Measurements from ENCODE around the gene CAPN11. TPM values are rescaled to one million over a fixed set of nuclear protein-coding genes. Genes with fewer than 3 reads are reported as not detected.

Gene CAPN11
- total RNA-seq, 2 experiments from 2014 or later: 2.5 to 3.0 TPM

GRCh38 chr6:44233567-44234100, 75.0 kb downstream of the CAPN11 start:
- H3K4me1 Mint-ChIP-seq: peaks cover 30% of the 10 kb centered on the region
- H3K27ac Mint-ChIP-seq: peak overlapping the region; percentile 76
- peaks cover 14% of the 10 kb centered on the region for H3K36me3 Mint-ChIP-seq (ENCODE audit: low read depth)
- DNase-seq: no peak
- POLR2A ChIA-PET: no interaction called here
- no peaks in the 10 kb centered on the region for H3K27me3 Mint-ChIP-seq
- CTCF ChIA-PET: interaction anchor here (0.5 to 3.6 kb wide), 6 partner anchors 9 to 76 kb away, joined by 3 to 14 read pairs (median 7); partner anchors contain the start of gene SLC29A1
- H3K9me3 Mint-ChIP-seq: no peaks in the 10 kb centered on the region
- H3K4me3 Mint-ChIP-seq: no peak overlapping the region

Other genes starting within 250 kb of the CAPN11 start
- 10 to 100 TPM; 37.6 to 47.2 TPM for gene MRPL14, start 31.4 kb upstream of the CAPN11 start, total RNA-seq
- gene TMEM63B, start 31.3 kb upstream of the CAPN11 start, total RNA-seq: 10 to 100 TPM; 14.5 to 15.3 TPM
- gene MYMX, start 58.1 kb downstream of the CAPN11 start, total RNA-seq: not detected
- gene SLC29A1, start 64.8 kb downstream of the CAPN11 start, total RNA-seq: 10 to 100 TPM; 38.5 to 46.9 TPM
- 100 to 1,000 TPM; 522 to 571 TPM for gene HSP90AB1, start 88.3 kb downstream of the CAPN11 start, total RNA-seq
- 10 to 100 TPM; 29.5 to 30.1 TPM for gene SLC35B2, start 98.7 kb downstream of the CAPN11 start, total RNA-seq
- 10 to 100 TPM; 14.7 to 15.3 TPM for gene NFKBIE, start 106.7 kb downstream of the CAPN11 start, total RNA-seq
- not detected for gene TMEM151B, start 111.6 kb downstream of the CAPN11 start, total RNA-seq
- gene AARS2, start 154.5 kb downstream of the CAPN11 start, total RNA-seq: 10 to 100 TPM; 16.8 to 19.6 TPM
- not detected for gene SPATS1, start 183.8 kb downstream of the CAPN11 start, total RNA-seq
- gene CDC5L, start 228.9 kb downstream of the CAPN11 start, total RNA-seq: 10 to 100 TPM; 24.4 to 29.8 TPM